Measurements from ENCODE around the gene ARHGDIA. TPM values are rescaled to one million over a fixed set of nuclear protein-coding genes. Genes with fewer than 3 reads are reported as not detected.

The ARHGDIA gene
- total RNA-seq, 1 experiment from 2014 or later: 247 TPM

GRCh38 chr17:81909231-81909630 lies 38.1 kb upstream of the ARHGDIA start (continued):
- no peak for TF ChIP-seq E2F4 (CRISPR knock-in tag; IDR thresholded peaks at IDR 0.05; ENCODE audit: borderline replicate concordance, low read depth)
- no peak for TF ChIP-seq ZNF232 (CRISPR knock-in tag; IDR thresholded peaks at IDR 0.05)
- TF ChIP-seq SP1 (CRISPR knock-in tag; conservative IDR thresholded peaks at IDR 0.05): no peak
- TF ChIP-seq SMAD4 (CRISPR knock-in tag; IDR thresholded peaks at IDR 0.05): no peak
- no peak for TF ChIP-seq RORB (CRISPR knock-in tag; IDR thresholded peaks at IDR 0.05)

GRCh38 chr17:81908793-81909192 lies 37.7 kb upstream of the ARHGDIA start:
- no peaks in the 10 kb centered on the region for H3K27me3 Mint-ChIP-seq (ENCODE audit: low read depth)
- no peak overlapping the region for H3K27ac Mint-ChIP-seq
- TF ChIP-seq NR2C2 (CRISPR knock-in tag; IDR thresholded peaks at IDR 0.05) (no peak), AFF4 (CRISPR knock-in tag; IDR thresholded peaks at IDR 0.05; ENCODE audit: borderline replicate concordance) (no peak)
- DNase-seq (ENCODE audit: low spot score) (no peak), ATAC-seq (no peak)
- H3K4me1 Mint-ChIP-seq: peaks cover 3% of the 10 kb centered on the region; the same call in 1 of the 2 replicates
- CTCF ChIA-PET: interaction anchor here (3.4 kb wide), 1 partner anchor 15 kb away, joined by 15 read pairs; no protein-coding TSS in a partner anchor
- POLR2A ChIA-PET: no interaction called here
- no peaks in the 10 kb centered on the region for H3K9me3 Mint-ChIP-seq
- no peak overlapping the region for H3K4me3 Mint-ChIP-seq
- H3K36me3 Mint-ChIP-seq: peaks cover 11% of the 10 kb centered on the region

GRCh38 chr17:81907219-81908145 lies 36.3 kb upstream of the ARHGDIA start:
- no peak overlapping the region for H3K4me3 Mint-ChIP-seq
- no peaks in the 10 kb centered on the region; the same call in 1 of the 2 replicates for H3K27me3 Mint-ChIP-seq (ENCODE audit: low read depth)
- H3K4me1 Mint-ChIP-seq: peaks cover 3% of the 10 kb centered on the region; the same call in 1 of the 2 replicates
- POLR2A ChIA-PET: no interaction called here
- DNase-seq (ENCODE audit: low spot score) (no peak), ATAC-seq (no peak)
- TF ChIP-seq CREB1 (CRISPR knock-in tag; IDR thresholded peaks at IDR 0.05) (no peak), ATF1 (CRISPR knock-in tag; IDR thresholded peaks at IDR 0.05) (no peak), MAX (CRISPR knock-in tag; IDR thresholded peaks at IDR 0.05) (no peak), NFATC4 (CRISPR knock-in tag; IDR thresholded peaks at IDR 0.05) (no peak), NFE2L1 (CRISPR knock-in tag; IDR thresholded peaks at IDR 0.05) (no peak), FOXP4 (CRISPR knock-in tag; IDR thresholded peaks at IDR 0.05) (no peak), GABPB1 (CRISPR knock-in tag; IDR thresholded peaks at IDR 0.05) (no peak), TP53 (CRISPR knock-in tag; IDR thresholded peaks at IDR 0.05) (no peak), ATF6 (CRISPR knock-in tag; IDR thresholded peaks at IDR 0.05) (no peak), ZNF219 (CRISPR knock-in tag; IDR thresholded peaks at IDR 0.05; ENCODE audit: borderline replicate concordance) (no peak), ZNF671 (CRISPR knock-in tag; IDR thresholded peaks at IDR 0.05) (no peak), CTCF (IDR thresholded peaks at IDR 0.05) (no peak), TCF7 (CRISPR knock-in tag; IDR thresholded peaks at IDR 0.05; ENCODE audit: low read depth) (no peak), ELF4 (CRISPR knock-in tag; IDR thresholded peaks at IDR 0.05; ENCODE audit: low read depth) (no peak), NR2C2 (CRISPR knock-in tag; IDR thresholded peaks at IDR 0.05) (no peak), GRHL2 (CRISPR knock-in tag; IDR thresholded peaks at IDR 0.05; ENCODE audit: insufficient replicate concordance, severe bottlenecking) (no peak)
- H3K27ac Mint-ChIP-seq: no peak overlapping the region
- H3K9me3 Mint-ChIP-seq: no peaks in the 10 kb centered on the region
- no peaks in the 10 kb centered on the region for H3K36me3 Mint-ChIP-seq
- CTCF ChIA-PET: no interaction called here
